Nephron (organoid): ENCODE results near the gene MYH3.

Experiments used
- H3K27ac Mint-ChIP-seq, 3 experiments: 2 replicates each; pipeline ENCODE4 v1.8.0; 2020; ENCODE audit warnings: mixed read lengths in 3 of 3, mild to moderate bottlenecking in 2 of 3, moderate library complexity in 1 of 3
- H3K27me3 Mint-ChIP-seq: 2 replicates; pipeline ENCODE4 v1.8.0; 2021; ENCODE audit warnings: low read depth, mild to moderate bottlenecking, moderate library complexity, mixed read lengths
- H3K36me3 Mint-ChIP-seq: 2 replicates; pipeline ENCODE4 v1.8.0; 2020; ENCODE audit warnings: low read depth, mixed read lengths
- H3K4me1 Mint-ChIP-seq: 2 replicates; pipeline ENCODE4 v1.8.0; 2020; ENCODE audit warnings: mixed read lengths
- H3K4me3 Mint-ChIP-seq, 3 experiments: 2 replicates each; pipeline ENCODE4 v1.8.0; 2020; ENCODE audit warnings: mild to moderate bottlenecking in 3 of 3, mixed read lengths in 3 of 3, moderate library complexity in 2 of 3
- H3K9me3 Mint-ChIP-seq: 2 replicates; pipeline ENCODE4 v1.8.0; 2020; ENCODE audit warnings: mixed read lengths
- TF ChIP-seq, protein P1 (sequence below), 3 experiments: fragments of 200-600 bp; sonication (generic); IDR thresholded peaks; one replicate each; pipeline ENCODE4 v1.5.0; 2021; ENCODE audit warnings: antibody characterized with exemption in 3 of 3; ENCODE audit not compliant: unreplicated experiment in 3 of 3

MYH3 gene

DNA sequence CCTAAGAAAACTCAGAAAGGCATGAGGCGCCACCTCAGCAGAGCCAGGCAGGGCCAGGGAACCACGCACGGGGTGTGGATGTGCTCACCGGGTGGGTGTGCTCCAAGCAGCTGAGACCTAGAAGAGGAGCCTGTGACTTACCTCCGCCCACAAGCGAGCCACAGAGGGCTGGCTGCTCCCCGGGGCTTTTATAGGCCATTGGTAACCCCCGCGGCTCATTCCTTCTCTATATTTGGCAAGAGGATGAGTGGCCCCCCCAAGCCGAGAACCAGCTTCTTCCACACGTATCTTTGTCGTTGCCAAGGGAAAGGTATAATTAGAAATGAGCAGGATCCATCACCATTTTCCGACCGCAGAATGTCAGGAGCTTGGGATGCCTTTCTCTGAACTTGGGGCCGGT, at the start of gene MYH3:
Gene MYH3, minus strand, starts transcription at position 162 of the 400 bp plus-strand sequence. CDS start 2,245 bp downstream, outside the sequence.
- peak within 1 kb of the TSS in 2 of 3 experiments; percentile 62 to 86 for H3K4me3 Mint-ChIP-seq
- H3K27me3 Mint-ChIP-seq: peaks cover 7% of the 10 kb centered on the region
- no peaks in the 10 kb centered on the region for H3K9me3 Mint-ChIP-seq

DNA sequence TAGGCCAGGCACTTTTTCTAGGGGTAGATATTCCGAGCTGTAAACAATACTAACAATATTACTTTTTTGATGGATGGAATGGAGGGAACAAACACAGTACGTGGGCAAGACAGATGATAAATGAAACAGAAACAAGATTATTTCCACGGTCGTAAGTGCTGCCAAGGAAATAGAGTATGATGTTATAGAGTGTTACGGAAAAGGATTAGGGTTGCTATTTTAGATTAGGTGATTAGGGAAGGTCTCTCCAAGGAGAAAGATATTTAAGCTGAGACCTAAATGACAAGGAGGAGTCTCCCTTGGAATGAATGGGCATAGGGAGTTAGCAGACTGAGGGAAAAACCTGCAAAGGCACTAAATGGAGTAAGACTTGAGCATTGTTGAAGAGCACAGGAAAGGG, 48.6 kb upstream of the MYH3 start:
- TF ChIP-seq, protein P1, sequence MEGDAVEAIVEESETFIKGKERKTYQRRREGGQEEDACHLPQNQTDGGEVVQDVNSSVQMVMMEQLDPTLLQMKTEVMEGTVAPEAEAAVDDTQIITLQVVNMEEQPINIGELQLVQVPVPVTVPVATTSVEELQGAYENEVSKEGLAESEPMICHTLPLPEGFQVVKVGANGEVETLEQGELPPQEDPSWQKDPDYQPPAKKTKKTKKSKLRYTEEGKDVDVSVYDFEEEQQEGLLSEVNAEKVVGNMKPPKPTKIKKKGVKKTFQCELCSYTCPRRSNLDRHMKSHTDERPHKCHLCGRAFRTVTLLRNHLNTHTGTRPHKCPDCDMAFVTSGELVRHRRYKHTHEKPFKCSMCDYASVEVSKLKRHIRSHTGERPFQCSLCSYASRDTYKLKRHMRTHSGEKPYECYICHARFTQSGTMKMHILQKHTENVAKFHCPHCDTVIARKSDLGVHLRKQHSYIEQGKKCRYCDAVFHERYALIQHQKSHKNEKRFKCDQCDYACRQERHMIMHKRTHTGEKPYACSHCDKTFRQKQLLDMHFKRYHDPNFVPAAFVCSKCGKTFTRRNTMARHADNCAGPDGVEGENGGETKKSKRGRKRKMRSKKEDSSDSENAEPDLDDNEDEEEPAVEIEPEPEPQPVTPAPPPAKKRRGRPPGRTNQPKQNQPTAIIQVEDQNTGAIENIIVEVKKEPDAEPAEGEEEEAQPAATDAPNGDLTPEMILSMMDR (IDR thresholded peaks at IDR 0.05; ENCODE audit: unreplicated experiment in 3 of 3): no peak
- Mint-ChIP-seq H3K27ac (no peak overlapping the region), H3K4me3 (no peak overlapping the region), H3K27me3 (no peaks in the 10 kb centered on the region), H3K9me3 (no peaks in the 10 kb centered on the region), H3K36me3 (peaks cover 40% of the 10 kb centered on the region), H3K4me1 (peaks cover 12% of the 10 kb centered on the region)

More for the DNA sequence above, at the start of gene MYH3:
- Mint-ChIP-seq H3K36me3 (peaks cover 6% of the 10 kb centered on the region), H3K4me1 (peaks cover 43% of the 10 kb centered on the region), H3K27ac (peak within 1 kb of the TSS; percentile 22 to 72 (median 44))
- TF ChIP-seq, protein P1 (IDR thresholded peaks at IDR 0.05; ENCODE audit: unreplicated experiment in 3 of 3): no peak

DNA sequence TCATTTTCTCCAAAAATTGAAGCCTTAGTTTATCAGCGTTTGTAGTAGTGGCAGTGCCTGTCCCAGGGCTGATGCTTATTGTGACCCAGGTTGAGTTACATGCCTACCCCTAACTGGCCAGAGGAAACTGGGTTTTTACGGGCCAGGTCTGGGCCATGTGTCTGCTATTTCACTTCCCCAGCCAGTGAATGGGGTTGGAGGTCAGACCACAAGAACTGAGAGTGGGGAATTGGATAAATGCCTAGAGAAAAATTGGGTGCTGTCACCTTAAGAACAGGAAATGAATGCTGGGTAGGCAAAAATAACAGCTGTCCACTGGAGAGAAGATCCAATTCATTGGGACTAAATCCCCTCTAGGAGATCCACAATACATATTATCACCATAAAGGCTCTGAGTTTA, 45.5 kb upstream of the MYH3 start:
- TF ChIP-seq, protein P1 (IDR thresholded peaks at IDR 0.05; ENCODE audit: unreplicated experiment in 3 of 3): no peak
- peaks cover 23% of the 10 kb centered on the region for H3K4me1 Mint-ChIP-seq
- H3K36me3 Mint-ChIP-seq: peaks cover 17% of the 10 kb centered on the region

DNA sequence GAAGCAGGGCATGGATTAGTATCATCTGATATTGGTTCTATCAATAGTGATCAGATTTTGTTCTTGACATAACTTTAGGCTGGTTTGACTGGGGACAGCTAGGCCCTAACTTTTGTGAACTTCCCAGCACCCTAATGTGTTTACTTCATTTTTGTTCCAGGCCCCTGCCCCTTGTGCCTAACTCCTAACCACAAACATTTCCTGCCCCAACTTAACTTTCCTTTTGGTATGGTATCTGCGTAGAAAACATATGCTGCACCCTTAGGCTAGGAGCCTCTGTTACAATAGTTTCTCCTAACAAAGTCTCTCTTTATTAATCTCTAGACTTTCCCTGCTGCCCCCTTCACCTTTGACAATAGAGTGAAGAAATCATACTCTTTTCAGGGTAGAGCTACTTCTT, 42.7 kb upstream of the MYH3 start:
- peak overlapping the region in 2 of 3 experiments; percentile 9 to 25 for H3K27ac Mint-ChIP-seq
- peaks cover 9% of the 10 kb centered on the region for H3K36me3 Mint-ChIP-seq
- H3K27me3 Mint-ChIP-seq: no peaks in the 10 kb centered on the region
- no peaks in the 10 kb centered on the region for H3K9me3 Mint-ChIP-seq
- H3K4me3 Mint-ChIP-seq: peak overlapping the region; percentile 52 to 66 (median 60)
- TF ChIP-seq, protein P1 (IDR thresholded peaks at IDR 0.05; ENCODE audit: unreplicated experiment in 3 of 3): no peak
- peaks cover 37% of the 10 kb centered on the region for H3K4me1 Mint-ChIP-seq

More for the DNA sequence above, 45.5 kb upstream of the MYH3 start:
- Mint-ChIP-seq H3K9me3 (no peaks in the 10 kb centered on the region), H3K27ac (no peak overlapping the region), H3K4me3 (no peak overlapping the region), H3K27me3 (no peaks in the 10 kb centered on the region)

DNA sequence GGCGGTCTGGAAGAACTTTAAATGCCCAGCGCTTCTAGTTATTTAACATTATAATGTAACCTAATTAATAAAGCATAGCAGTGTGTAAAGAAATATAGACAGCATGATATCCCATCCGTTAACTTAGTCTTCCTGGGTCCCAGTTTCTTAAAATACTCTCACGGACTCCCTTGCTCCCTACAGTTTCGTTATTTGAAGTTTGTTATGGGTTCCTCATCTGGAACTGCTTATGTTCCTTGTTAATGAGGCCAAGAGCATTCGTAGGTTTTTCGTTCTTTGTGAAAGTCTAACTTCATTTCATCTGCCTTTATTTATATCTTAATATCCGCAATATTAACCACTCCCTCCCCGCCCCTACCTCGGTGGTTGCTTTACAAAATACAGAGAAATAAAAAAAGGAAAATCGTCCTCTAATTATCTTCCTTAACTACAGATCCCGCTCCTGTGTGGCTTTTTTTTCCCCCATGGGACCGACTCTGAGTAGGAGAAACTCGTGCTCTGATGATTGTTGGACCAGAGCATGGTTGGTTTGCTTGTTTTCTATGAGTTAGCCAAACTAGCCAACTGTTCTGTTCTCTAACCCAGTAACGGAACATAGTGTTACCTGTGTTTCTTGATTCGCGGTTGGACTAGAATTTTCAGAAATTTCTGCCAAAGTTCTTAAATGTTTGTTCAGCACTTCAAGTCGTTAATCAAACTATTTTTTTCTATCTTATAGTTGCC, 41.1 kb upstream of the MYH3 start:
- TF ChIP-seq, protein P1 (IDR thresholded peaks at IDR 0.05; ENCODE audit: unreplicated experiment in 3 of 3): no peak
- Mint-ChIP-seq H3K27ac (peak overlapping the region; percentile 93 to 97 (median 94)), H3K4me3 (peak overlapping the region; percentile 86 to 97 (median 96)), H3K9me3 (no peaks in the 10 kb centered on the region), H3K4me1 (peaks cover 42% of the 10 kb centered on the region), H3K27me3 (no peaks in the 10 kb centered on the region), H3K36me3 (peaks cover 20% of the 10 kb centered on the region)
